MM.1S (cell line): ENCODE measurements around the gene SLC26A4.

Experiments
- DNase-seq: peaks from one replicate; pipeline ENCODE4 v3.0.0-alpha.2; 2015
- H2AFZ ChIP-seq: fragments of 300-600 bp; sonication (generic); 2 replicates; pipeline ENCODE4 v1.6.0; 2016; ENCODE audit warnings: antibody characterized with exemption, low read length
- H3F3A ChIP-seq: fragments of 300-600 bp; sonication (generic); 2 replicates; pipeline ENCODE4 v1.6.1; 2016; ENCODE audit warnings: mild to moderate bottlenecking, antibody characterized with exemption, low read length, moderate library complexity, mixed read lengths; ENCODE audit not compliant: insufficient read depth
- H3K27ac ChIP-seq: fragments of 300-600 bp; sonication (generic); 2 replicates; pipeline ENCODE4 v1.5.1; 2016; ENCODE audit warnings: mild to moderate bottlenecking, low read length
- H3K27me3 ChIP-seq: fragments of 300-600 bp; sonication (generic); replicated peaks from 2 replicates; pipeline ENCODE4 v1.6.0; 2016; ENCODE audit warnings: low read length; ENCODE audit not compliant: insufficient read depth
- H3K36me3 ChIP-seq: fragments of 300-600 bp; sonication (generic); replicated peaks from 2 replicates; pipeline ENCODE4 v1.6.1; 2016; ENCODE audit warnings: mild to moderate bottlenecking, low read length, mixed read lengths; ENCODE audit not compliant: insufficient read depth
- H3K4me1 ChIP-seq: fragments of 300-600 bp; sonication (generic); 2 replicates; pipeline ENCODE4 v1.6.1; 2016; ENCODE audit warnings: low read length, mixed read lengths
- H3K4me2 ChIP-seq: fragments of 300-600 bp; sonication (generic); 2 replicates; pipeline ENCODE4 v1.6.0; 2016; ENCODE audit warnings: low read depth, low read length
- H3K4me3 ChIP-seq: fragments of 300-600 bp; sonication (generic); 2 replicates; pipeline ENCODE4 v1.5.1; 2016; ENCODE audit warnings: low read length, mixed read lengths
- H3K79me2 ChIP-seq: fragments of 300-600 bp; sonication (generic); 2 replicates; pipeline ENCODE4 v1.6.1; 2016; ENCODE audit warnings: mixed run types, low read length, mixed read lengths
- H3K9ac ChIP-seq: fragments of 300-600 bp; sonication (generic); 2 replicates; pipeline ENCODE4 v1.6.1; 2016; ENCODE audit warnings: low read length, mixed read lengths
- H3K9me2 ChIP-seq: fragments of 300-600 bp; sonication (generic); replicated peaks from 2 replicates; pipeline ENCODE4 v1.6.1; 2016; ENCODE audit warnings: mild to moderate bottlenecking, low read length, mixed read lengths; ENCODE audit not compliant: insufficient read depth
- H3K9me3 ChIP-seq: fragments of 300-600 bp; sonication (generic); replicated peaks from 2 replicates; pipeline ENCODE4 v1.6.1; 2016; ENCODE audit warnings: mild to moderate bottlenecking, low read length, mixed read lengths; ENCODE audit not compliant: insufficient read depth
- H4K20me1 ChIP-seq: fragments of 300-600 bp; sonication (generic); 2 replicates; pipeline ENCODE4 v1.6.1; 2016; ENCODE audit warnings: mild to moderate bottlenecking, low read length, moderate library complexity, mixed read lengths; ENCODE audit not compliant: insufficient read depth
- CTCF ChIP-seq: fragments of 300-600 bp; sonication (generic); IDR thresholded peaks from 2 replicates; pipeline ENCODE4 v1.5.1; 2016; ENCODE audit warnings: antibody characterized with exemption, low read length, mixed read lengths
- EZH2 ChIP-seq: fragments of 300-600 bp; sonication (generic); optimal IDR thresholded peaks from 2 replicates; pipeline ENCODE3; 2017; ENCODE audit warnings: low read depth, mild to moderate bottlenecking, antibody characterized with exemption, low read length, mixed read lengths
- EZH2phosphoT487 ChIP-seq: fragments of 300-600 bp; sonication (generic); IDR thresholded peaks from 2 replicates; pipeline ENCODE4 v1.6.1; 2018; ENCODE audit warnings: antibody characterized with exemption, low read length

Gene SLC26A4

GRCh38 chr7:107652642-107653041, 8.0 kb upstream of the SLC26A4 start:
- Histone ChIP-seq H3K79me2 (no peaks in the 10 kb centered on the region), H3K9ac (no peak overlapping the region), H3K4me3 (no peak overlapping the region), H3K4me1 (no peaks in the 10 kb centered on the region), H3K9me2 (no peaks in the 10 kb centered on the region), H3F3A (no peaks in the 10 kb centered on the region), H3K4me2 (no peak overlapping the region), H3K9me3 (no peaks in the 10 kb centered on the region), H2AFZ (no peak overlapping the region), H4K20me1 (no peaks in the 10 kb centered on the region), H3K27me3 (no peaks in the 10 kb centered on the region), H3K27ac (no peak overlapping the region), H3K36me3 (no peaks in the 10 kb centered on the region)
- no peak for DNase-seq
- TF ChIP-seq CTCF (no peak), EZH2 (no peak), EZH2phosphoT487 (no peak)

GRCh38 chr7:107658467-107658866, 2.2 kb upstream of the SLC26A4 start:
- Histone ChIP-seq H3K4me2 (no peak overlapping the region), H3K9me3 (no peaks in the 10 kb centered on the region), H3K4me1 (no peaks in the 10 kb centered on the region), H3K9me2 (no peaks in the 10 kb centered on the region), H3K27ac (no peak overlapping the region), H3K36me3 (no peaks in the 10 kb centered on the region), H3F3A (no peaks in the 10 kb centered on the region), H3K4me3 (no peak overlapping the region), H4K20me1 (no peaks in the 10 kb centered on the region), H3K79me2 (no peaks in the 10 kb centered on the region), H3K9ac (no peak overlapping the region), H2AFZ (no peak overlapping the region), H3K27me3 (no peaks in the 10 kb centered on the region)
- DNase-seq = no peak
- TF ChIP-seq EZH2 = no peak
- no peak for TF ChIP-seq CTCF
- TF ChIP-seq EZH2phosphoT487 = no peak

GRCh38 chr7:107659666-107660065, 962 bp upstream of the SLC26A4 start:
- H3K4me2 ChIP-seq = no peak overlapping the region
- H3K9ac ChIP-seq = no peak overlapping the region
- H4K20me1 ChIP-seq = no peaks in the 10 kb centered on the region
- H3K9me2 ChIP-seq = no peaks in the 10 kb centered on the region
- H3K9me3 ChIP-seq = no peaks in the 10 kb centered on the region
- H3K36me3 ChIP-seq = no peaks in the 10 kb centered on the region
- no peak overlapping the region for H2AFZ ChIP-seq
- no peak for DNase-seq
- H3K79me2 ChIP-seq = no peaks in the 10 kb centered on the region
- H3K27ac ChIP-seq = no peak overlapping the region
- no peaks in the 10 kb centered on the region for H3F3A ChIP-seq
- H3K27me3 ChIP-seq = no peaks in the 10 kb centered on the region
- no peak for TF ChIP-seq EZH2
- TF ChIP-seq CTCF = no peak
- TF ChIP-seq EZH2phosphoT487 = no peak
- H3K4me1 ChIP-seq = no peaks in the 10 kb centered on the region
- no peak overlapping the region for H3K4me3 ChIP-seq
